Loucy (cell line): ENCODE measurements around the gene GNB1.
"Not testable (repeated sequence)": the region's sequence is repeated elsewhere in the genome, so short reads cannot be mapped to it uniquely, and the experiment has no call there.

ENCODE experiments used
- H2AFZ ChIP-seq: fragments of 200-600 bp; sonication (generic); 2 replicates; pipeline ENCODE4 v1.6.0; 2016; ENCODE audit warnings: antibody characterized with exemption, mild to moderate bottlenecking, low read length, moderate library complexity
- H3F3A ChIP-seq: fragments of 200-600 bp; 2 replicates; pipeline ENCODE4 v1.6.0; 2016; ENCODE audit warnings: antibody characterized with exemption, low read depth, mild to moderate bottlenecking
- H3K27me3 ChIP-seq: fragments of 200-600 bp; sonication (generic); 2 replicates; pipeline ENCODE4 v1.6.1; 2014; ENCODE audit warnings: low read length, mild to moderate bottlenecking; ENCODE audit not compliant: insufficient read depth, poor library complexity, severe bottlenecking
- H3K36me3 ChIP-seq: fragments of 200-600 bp; sonication (generic); 2 replicates; pipeline ENCODE4 v1.6.1; 2016; ENCODE audit warnings: low read length; ENCODE audit not compliant: insufficient read depth
- H3K4me1 ChIP-seq: fragments of 200-600 bp; sonication (generic); 2 replicates; pipeline ENCODE4 v1.5.1; 2014; ENCODE audit warnings: low read length, mild to moderate bottlenecking; ENCODE audit not compliant: insufficient read depth, poor library complexity, severe bottlenecking
- H3K4me2 ChIP-seq: fragments of 200-600 bp; sonication (generic); 2 replicates; pipeline ENCODE4 v1.6.0; 2014; ENCODE audit warnings: antibody characterized with exemption, low read length, low read depth, mild to moderate bottlenecking; ENCODE audit not compliant: poor library complexity, severe bottlenecking
- H3K4me3 ChIP-seq: fragments of 200-600 bp; sonication (generic); 2 replicates; pipeline ENCODE4 v1.5.1; 2014; ENCODE audit warnings: low read length, mild to moderate bottlenecking, mixed read lengths; ENCODE audit not compliant: poor library complexity, severe bottlenecking
- H3K79me2 ChIP-seq: fragments of 200-600 bp; sonication (generic); 2 replicates; pipeline ENCODE4 v1.6.1; 2014; ENCODE audit warnings: low read length; ENCODE audit not compliant: insufficient read depth
- H3K9ac ChIP-seq: fragments of 200-600 bp; sonication (generic); 2 replicates; pipeline ENCODE4 v1.6.0; 2014; ENCODE audit warnings: mild to moderate bottlenecking, low read depth, low read length, moderate library complexity; ENCODE audit not compliant: poor library complexity, severe bottlenecking
- H3K9me2 ChIP-seq: fragments of 200-600 bp; sonication (generic); replicated peaks from 2 replicates; pipeline ENCODE4 v1.6.1; 2016; ENCODE audit warnings: low read depth, low read length, mixed read lengths
- H3K9me3 ChIP-seq: fragments of 200-600 bp; sonication (generic); 2 replicates; pipeline ENCODE4 v1.6.1; 2014; ENCODE audit warnings: mild to moderate bottlenecking, antibody characterized with exemption, low read length, low read depth; ENCODE audit not compliant: insufficient read depth
- H4K20me1 ChIP-seq: fragments of 200-600 bp; sonication (generic); 2 replicates; pipeline ENCODE4 v1.6.0; 2014; ENCODE audit warnings: antibody characterized with exemption, low read length, mild to moderate bottlenecking; ENCODE audit not compliant: insufficient read depth, poor library complexity, severe bottlenecking
- EZH2phosphoT487 ChIP-seq: fragments of 200-600 bp; IDR thresholded peaks from 2 replicates; pipeline ENCODE4 v1.6.1; 2018; ENCODE audit warnings: antibody characterized with exemption, mild to moderate bottlenecking, moderate library complexity, borderline replicate concordance
- TF ChIP-seq, protein P1 (sequence below): fragments of 200-600 bp; sonication (generic); conservative IDR thresholded peaks from 2 replicates; pipeline ENCODE4 v1.5.1; 2014; ENCODE audit warnings: mild to moderate bottlenecking, antibody characterized with exemption, low read length

Gene GNB1

DNA sequence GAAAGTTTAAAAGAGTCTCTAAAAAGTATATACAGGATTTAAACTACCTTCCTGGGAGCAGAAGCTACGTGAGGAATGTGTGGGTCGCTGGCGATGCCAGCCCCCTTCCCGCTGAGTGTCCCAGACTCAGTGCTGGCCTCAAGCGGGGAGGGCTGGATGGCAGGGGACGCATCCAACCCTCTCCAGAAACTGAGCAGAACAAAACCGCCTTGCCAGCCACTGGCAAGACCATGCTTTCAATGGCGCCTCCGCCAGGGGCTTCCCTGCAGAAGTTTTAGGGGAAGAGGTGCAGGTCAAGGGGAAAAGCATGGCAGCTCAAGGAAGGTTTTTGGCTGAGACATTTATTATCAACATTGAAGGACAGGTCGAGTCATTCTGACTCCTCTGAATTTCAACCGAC lies 138.7 kb downstream of the GNB1 start:
- Histone ChIP-seq H3K27me3 (no peaks in the 10 kb centered on the region), H4K20me1 (no peaks in the 10 kb centered on the region), H3K9ac (no peak overlapping the region), H3K4me3 (no peak overlapping the region), H3K4me2 (no peak overlapping the region), H3F3A (no peaks in the 10 kb centered on the region), H2AFZ (no peak overlapping the region), H3K4me1 (no peaks in the 10 kb centered on the region), H3K36me3 (peaks cover 38% of the 10 kb centered on the region; the same call in 1 of the 2 replicates), H3K9me2 (no peaks in the 10 kb centered on the region), H3K9me3 (no peaks in the 10 kb centered on the region), H3K79me2 (no peaks in the 10 kb centered on the region)
- no peak for TF ChIP-seq EZH2phosphoT487
- TF ChIP-seq, protein P1, sequence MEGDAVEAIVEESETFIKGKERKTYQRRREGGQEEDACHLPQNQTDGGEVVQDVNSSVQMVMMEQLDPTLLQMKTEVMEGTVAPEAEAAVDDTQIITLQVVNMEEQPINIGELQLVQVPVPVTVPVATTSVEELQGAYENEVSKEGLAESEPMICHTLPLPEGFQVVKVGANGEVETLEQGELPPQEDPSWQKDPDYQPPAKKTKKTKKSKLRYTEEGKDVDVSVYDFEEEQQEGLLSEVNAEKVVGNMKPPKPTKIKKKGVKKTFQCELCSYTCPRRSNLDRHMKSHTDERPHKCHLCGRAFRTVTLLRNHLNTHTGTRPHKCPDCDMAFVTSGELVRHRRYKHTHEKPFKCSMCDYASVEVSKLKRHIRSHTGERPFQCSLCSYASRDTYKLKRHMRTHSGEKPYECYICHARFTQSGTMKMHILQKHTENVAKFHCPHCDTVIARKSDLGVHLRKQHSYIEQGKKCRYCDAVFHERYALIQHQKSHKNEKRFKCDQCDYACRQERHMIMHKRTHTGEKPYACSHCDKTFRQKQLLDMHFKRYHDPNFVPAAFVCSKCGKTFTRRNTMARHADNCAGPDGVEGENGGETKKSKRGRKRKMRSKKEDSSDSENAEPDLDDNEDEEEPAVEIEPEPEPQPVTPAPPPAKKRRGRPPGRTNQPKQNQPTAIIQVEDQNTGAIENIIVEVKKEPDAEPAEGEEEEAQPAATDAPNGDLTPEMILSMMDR: no peak

DNA sequence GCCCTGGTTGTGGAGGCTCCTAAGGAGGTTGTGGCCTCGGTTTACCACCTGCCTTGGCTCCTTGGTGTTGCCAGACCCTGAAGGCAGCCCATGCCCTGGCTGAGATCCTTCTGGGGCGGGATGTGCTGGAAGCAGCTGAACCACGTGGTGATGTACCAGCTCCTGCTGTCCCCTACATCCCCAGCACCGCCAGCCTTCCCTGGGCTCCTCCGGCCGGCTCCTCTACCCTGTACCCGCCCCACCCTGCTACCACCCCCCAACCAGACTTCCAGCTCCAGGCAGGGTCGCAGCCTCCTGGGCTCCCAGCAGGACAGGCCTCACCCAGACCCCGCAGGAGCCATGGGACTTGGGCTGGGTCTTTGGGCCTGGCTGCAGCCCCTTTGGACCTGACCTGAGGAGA lies 140.9 kb downstream of the GNB1 start:
- not testable (repeated sequence) for H4K20me1 ChIP-seq, H3K9me2 ChIP-seq, H3K4me2 ChIP-seq, H3K9ac ChIP-seq, H3K27me3 ChIP-seq, H3K4me1 ChIP-seq, H3F3A ChIP-seq, H3K79me2 ChIP-seq, H3K4me3 ChIP-seq, H3K9me3 ChIP-seq, H2AFZ ChIP-seq
- peaks cover 20% of the 10 kb centered on the region; the same call in 1 of the 2 replicates for H3K36me3 ChIP-seq

DNA sequence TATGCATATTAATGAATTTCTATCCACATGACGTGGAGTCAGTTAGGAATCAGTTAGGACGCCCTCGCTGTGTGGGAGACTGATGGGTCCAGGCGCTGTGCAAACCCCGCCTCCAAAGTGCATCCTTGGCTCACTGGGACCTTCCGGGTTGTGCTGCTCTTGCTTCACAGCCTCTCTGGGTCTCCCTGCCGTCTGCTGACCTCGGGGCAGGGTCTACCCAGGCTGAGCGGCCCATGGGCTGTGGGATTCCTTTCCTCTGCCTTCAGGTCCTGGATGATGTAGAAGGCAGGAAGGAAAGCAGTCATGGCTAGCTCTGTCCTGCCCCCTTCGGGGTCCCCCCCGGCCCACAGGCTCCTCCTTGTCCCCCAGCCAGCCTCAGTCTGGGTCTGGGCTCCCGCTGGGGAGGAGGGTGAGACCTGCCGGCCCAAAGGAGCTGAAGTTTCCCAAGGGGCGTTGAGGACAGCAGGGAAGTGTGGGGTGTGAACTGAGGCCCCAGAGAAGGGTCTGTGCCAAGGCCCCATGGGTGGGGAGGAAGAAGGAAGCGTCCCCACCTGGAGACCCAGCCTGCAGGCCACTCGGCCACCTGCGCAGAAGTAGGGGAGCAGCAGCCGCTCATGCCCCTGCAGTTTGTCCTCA lies 142.1 kb downstream of the GNB1 start:
- H4K20me1 ChIP-seq: no peaks in the 10 kb centered on the region
- no peaks in the 10 kb centered on the region for H3K4me1 ChIP-seq
- H3K9ac ChIP-seq: no peak overlapping the region
- H2AFZ ChIP-seq: no peak overlapping the region
- no peaks in the 10 kb centered on the region for H3K27me3 ChIP-seq
- no peak for TF ChIP-seq EZH2phosphoT487
- TF ChIP-seq, protein P1: no peak
- H3K4me3 ChIP-seq: no peak overlapping the region
- no peak overlapping the region for H3K4me2 ChIP-seq
- no peaks in the 10 kb centered on the region for H3K9me3 ChIP-seq
- H3F3A ChIP-seq: no peaks in the 10 kb centered on the region
- no peaks in the 10 kb centered on the region for H3K9me2 ChIP-seq
- H3K36me3 ChIP-seq: peaks cover 13% of the 10 kb centered on the region; the same call in 1 of the 2 replicates
- no peaks in the 10 kb centered on the region for H3K79me2 ChIP-seq

DNA sequence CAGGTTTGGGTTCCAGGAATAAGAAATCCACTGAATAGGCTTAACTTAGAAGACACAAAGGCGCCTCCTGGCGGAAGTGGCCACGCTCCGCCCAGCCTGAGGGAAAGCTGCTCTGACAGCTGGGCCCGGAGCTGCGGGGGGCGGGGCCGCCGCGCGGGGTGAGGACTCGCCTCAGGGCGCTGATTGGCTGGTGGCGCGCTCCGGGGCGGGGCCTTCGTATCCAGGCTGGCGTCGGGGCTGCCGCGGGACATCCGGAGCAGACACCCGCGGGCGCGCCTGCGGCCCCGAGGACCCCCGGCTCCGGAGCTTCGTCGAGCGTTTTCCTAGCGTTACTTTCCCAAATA lies 144.3 kb downstream of the GNB1 start:
- H3K27me3 ChIP-seq, H3F3A ChIP-seq, H3K36me3 ChIP-seq, H3K9me2 ChIP-seq, H3K9ac ChIP-seq, H4K20me1 ChIP-seq, H3K4me3 ChIP-seq, H3K4me1 ChIP-seq, H2AFZ ChIP-seq, H3K4me2 ChIP-seq, H3K79me2 ChIP-seq, H3K9me3 ChIP-seq: not testable (repeated sequence)

DNA sequence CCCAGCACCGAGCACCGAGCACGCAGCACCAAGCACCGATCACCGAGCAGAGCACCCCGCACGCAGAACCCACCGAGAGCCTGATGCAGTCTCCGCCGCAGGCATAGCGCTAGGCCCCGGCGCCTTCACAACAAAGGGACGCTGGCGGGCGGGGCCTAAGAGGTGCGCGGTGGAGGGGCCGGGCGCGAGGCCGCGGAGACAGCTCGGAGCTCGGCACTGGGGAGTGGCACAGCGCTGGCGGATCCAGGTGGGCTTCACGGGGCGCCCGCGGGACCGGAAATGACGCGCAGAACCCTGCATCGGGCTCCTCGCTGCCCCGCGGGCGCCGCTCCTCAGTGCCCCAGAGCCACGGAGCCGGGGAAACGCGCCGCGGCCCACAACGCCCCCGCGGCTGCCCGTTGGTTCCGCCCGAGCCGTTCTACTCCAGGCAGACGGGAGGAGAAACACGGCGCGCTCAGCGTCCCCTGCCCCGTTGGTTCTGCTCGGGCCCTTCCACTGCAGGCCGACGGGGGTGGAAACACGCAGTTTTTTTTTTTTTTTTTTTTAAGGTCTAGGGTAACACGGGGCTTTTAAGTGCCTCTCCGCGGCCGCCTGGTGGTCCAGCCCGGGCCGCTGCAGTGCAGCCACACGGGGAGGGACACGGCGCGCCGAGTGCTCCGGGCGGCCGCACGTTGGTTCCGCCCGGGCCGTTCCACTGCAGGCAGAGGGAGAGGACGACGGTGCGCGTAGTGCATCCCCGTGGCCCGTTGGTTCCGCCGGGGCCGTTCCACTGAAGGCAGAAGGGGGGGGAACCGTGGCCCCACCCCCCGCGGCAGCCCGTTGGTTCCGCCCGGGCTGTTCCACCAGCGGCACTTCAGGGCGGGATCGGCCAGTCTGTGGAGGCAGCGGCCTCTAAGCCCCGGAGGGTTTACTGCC lies 145.0 kb downstream of the GNB1 start:
- not testable (repeated sequence) for H3K79me2 ChIP-seq, H3K9me3 ChIP-seq, H3K9ac ChIP-seq, H3F3A ChIP-seq, H3K4me1 ChIP-seq, H2AFZ ChIP-seq, H3K27me3 ChIP-seq, H4K20me1 ChIP-seq, H3K4me2 ChIP-seq, H3K9me2 ChIP-seq, H3K36me3 ChIP-seq
- H3K4me3 ChIP-seq: peak overlapping the region; percentile 51

DNA sequence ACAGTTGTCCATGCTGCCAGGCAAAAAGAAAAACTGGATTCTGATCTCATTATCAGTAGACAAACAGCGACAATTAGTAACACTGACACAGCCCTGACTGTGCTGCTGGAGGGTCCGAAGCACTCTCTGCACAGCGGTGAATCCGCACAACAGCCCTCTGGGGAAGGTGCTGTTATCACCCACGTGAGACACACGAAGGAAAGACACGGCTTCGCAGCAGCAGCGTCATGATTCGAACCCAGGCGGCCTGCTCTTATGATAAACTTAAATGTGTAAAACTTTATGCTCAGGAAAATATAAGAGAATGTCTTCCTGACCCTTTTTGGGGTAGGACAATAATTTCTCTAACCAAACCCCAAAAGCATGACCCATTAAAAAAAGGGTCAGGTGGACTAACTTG lies 148.4 kb downstream of the GNB1 start:
- H4K20me1 ChIP-seq, H3K4me3 ChIP-seq, H3F3A ChIP-seq, H3K9ac ChIP-seq, H3K79me2 ChIP-seq, H3K9me3 ChIP-seq, H2AFZ ChIP-seq, H3K9me2 ChIP-seq, H3K4me1 ChIP-seq, H3K4me2 ChIP-seq, H3K27me3 ChIP-seq, H3K36me3 ChIP-seq: not testable (repeated sequence)
